ENCODE data around the gene RDH16. TPM values are rescaled to one million over a fixed set of nuclear protein-coding genes. Genes with fewer than 3 reads are reported as not detected.
"Not testable (repeated sequence)": the region's sequence is repeated elsewhere in the genome, so short reads cannot be mapped to it uniquely, and the experiment has no call there.

RDH16 gene
- total RNA-seq, 2 experiments from 2014 or later = 0.31 to 0.35 TPM

GRCh38 chr12:56940942-56941298 lies 16.5 kb downstream of the RDH16 start:
- H3K9me3 Mint-ChIP-seq; H3K4me1 Mint-ChIP-seq; H3K27ac Mint-ChIP-seq; H3K36me3 Mint-ChIP-seq (ENCODE audit: low read depth); DNase-seq; CTCF ChIA-PET; POLR2A ChIA-PET; H3K4me3 Mint-ChIP-seq: not testable (repeated sequence)
- H3K27me3 Mint-ChIP-seq = peaks cover 28% of the 10 kb centered on the region

GRCh38 chr12:56935752-56936151 lies 21.7 kb downstream of the RDH16 start:
- ChIA-PET CTCF (no interaction called here), POLR2A (no interaction called here)
- Mint-ChIP-seq H3K36me3 (ENCODE audit: low read depth) (no peaks in the 10 kb centered on the region), H3K4me3 (no peak overlapping the region), H3K9me3 (no peaks in the 10 kb centered on the region), H3K27me3 (no peaks in the 10 kb centered on the region), H3K27ac (no peak overlapping the region), H3K4me1 (peaks cover 7% of the 10 kb centered on the region)
- no peak for DNase-seq

GRCh38 chr12:56935157-56935556 lies 22.3 kb downstream of the RDH16 start:
- ChIA-PET POLR2A (no interaction called here), CTCF (no interaction called here)
- no peaks in the 10 kb centered on the region for H3K36me3 Mint-ChIP-seq (ENCODE audit: low read depth)
- H3K9me3 Mint-ChIP-seq = no peaks in the 10 kb centered on the region
- no peak overlapping the region for H3K4me3 Mint-ChIP-seq
- H3K4me1 Mint-ChIP-seq = peaks cover 7% of the 10 kb centered on the region
- H3K27ac Mint-ChIP-seq = no peak overlapping the region
- DNase-seq = no peak
- no peaks in the 10 kb centered on the region for H3K27me3 Mint-ChIP-seq

- Mint-ChIP-seq H3K27me3 (no peaks in the 10 kb centered on the region), H3K4me3 (no peak within 1 kb of the TSS), H3K4me1 (peaks cover 7% of the 10 kb centered on the region), H3K27ac (no peak within 1 kb of the TSS), H3K36me3 (ENCODE audit: low read depth) (no peaks in the 10 kb centered on the region), H3K9me3 (no peaks in the 10 kb centered on the region)
- ChIA-PET POLR2A (no interaction called here), CTCF (no interaction called here)
- no peak for DNase-seq
Observed at GRCh38 chr12:56933826-56934625, 23.4 kb downstream of the RDH16 start, which contains the start of gene SDR9C7. Gene SDR9C7 (minus strand): TSS chr12:56934408. CDS start chr12:56934261, 147 bp downstream.

- Mint-ChIP-seq H3K9me3 (no peaks in the 10 kb centered on the region), H3K4me3 (no peak overlapping the region), H3K27me3 (no peaks in the 10 kb centered on the region), H3K27ac (no peak overlapping the region), H3K4me1 (peaks cover 10% of the 10 kb centered on the region), H3K36me3 (ENCODE audit: low read depth) (no peaks in the 10 kb centered on the region)
- no peak for DNase-seq
- POLR2A ChIA-PET = no interaction called here
- CTCF ChIA-PET = no interaction called here
Observed at GRCh38 chr12:56932867-56933266, 24.5 kb downstream of the RDH16 start.

GRCh38 chr12:56932146-56932545 lies 25.3 kb downstream of the RDH16 start:
- CTCF ChIA-PET = no interaction called here
- Mint-ChIP-seq H3K4me3 (no peak overlapping the region), H3K9me3 (no peaks in the 10 kb centered on the region), H3K4me1 (peaks cover 10% of the 10 kb centered on the region), H3K36me3 (ENCODE audit: low read depth) (no peaks in the 10 kb centered on the region), H3K27ac (no peak overlapping the region), H3K27me3 (no peaks in the 10 kb centered on the region)
- POLR2A ChIA-PET = no interaction called here
- no peak for DNase-seq

GRCh38 chr12:56931474-56931978 lies 25.9 kb downstream of the RDH16 start:
- DNase-seq = peak; percentile 14
- Mint-ChIP-seq H3K4me3 (no peak overlapping the region), H3K27ac (no peak overlapping the region), H3K36me3 (ENCODE audit: low read depth) (no peaks in the 10 kb centered on the region), H3K4me1 (peaks cover 10% of the 10 kb centered on the region), H3K27me3 (no peaks in the 10 kb centered on the region), H3K9me3 (no peaks in the 10 kb centered on the region)
- CTCF ChIA-PET = interaction anchor here (1.3 kb wide), 1 partner anchor 14 kb away, joined by 3 read pairs; no protein-coding TSS in a partner anchor
- POLR2A ChIA-PET = no interaction called here

- no peaks in the 10 kb centered on the region for H3K9me3 Mint-ChIP-seq
- POLR2A ChIA-PET = no interaction called here
- peaks cover 10% of the 10 kb centered on the region for H3K4me1 Mint-ChIP-seq
- no peak overlapping the region for H3K27ac Mint-ChIP-seq
- CTCF ChIA-PET = no interaction called here
- no peak for DNase-seq
- H3K4me3 Mint-ChIP-seq = no peak overlapping the region
- no peaks in the 10 kb centered on the region for H3K36me3 Mint-ChIP-seq (ENCODE audit: low read depth)
- no peaks in the 10 kb centered on the region for H3K27me3 Mint-ChIP-seq
Observed at GRCh38 chr12:56930241-56930640, 27.2 kb downstream of the RDH16 start.

- CTCF ChIA-PET = no interaction called here
- H3K27me3 Mint-ChIP-seq = no peaks in the 10 kb centered on the region
- no peaks in the 10 kb centered on the region for H3K9me3 Mint-ChIP-seq
- H3K27ac Mint-ChIP-seq = no peak overlapping the region
- H3K4me3 Mint-ChIP-seq = no peak overlapping the region
- H3K4me1 Mint-ChIP-seq = peaks cover 7% of the 10 kb centered on the region
- DNase-seq = no peak
- POLR2A ChIA-PET = no interaction called here
- no peaks in the 10 kb centered on the region for H3K36me3 Mint-ChIP-seq (ENCODE audit: low read depth)
Observed at GRCh38 chr12:56929780-56930179, 27.6 kb downstream of the RDH16 start.

GRCh38 chr12:56928262-56928661 lies 29.1 kb downstream of the RDH16 start:
- Mint-ChIP-seq H3K4me3 (no peak overlapping the region), H3K4me1 (peaks cover 7% of the 10 kb centered on the region), H3K27ac (no peak overlapping the region), H3K27me3 (no peaks in the 10 kb centered on the region), H3K36me3 (ENCODE audit: low read depth) (no peaks in the 10 kb centered on the region), H3K9me3 (no peaks in the 10 kb centered on the region)
- DNase-seq = no peak
- ChIA-PET CTCF (interaction anchor here (0.8 kb wide), 1 partner anchor 70 kb away, joined by 3 read pairs; no protein-coding TSS in a partner anchor), POLR2A (interaction anchor here (0.6 kb wide), 1 partner anchor 902 kb away, joined by 3 read pairs; no protein-coding TSS in a partner anchor)

GRCh38 chr12:56927281-56927680 lies 30.1 kb downstream of the RDH16 start:
- Mint-ChIP-seq H3K27me3 (no peaks in the 10 kb centered on the region), H3K27ac (no peak overlapping the region), H3K4me1 (peaks cover 7% of the 10 kb centered on the region), H3K9me3 (no peaks in the 10 kb centered on the region), H3K4me3 (no peak overlapping the region), H3K36me3 (ENCODE audit: low read depth) (no peaks in the 10 kb centered on the region)
- no peak for DNase-seq
- POLR2A ChIA-PET = no interaction called here
- CTCF ChIA-PET = interaction anchor here (2.0 kb wide), 1 partner anchor 11 kb away, joined by 8 read pairs; no protein-coding TSS in a partner anchor

GRCh38 chr12:56922031-56922430 lies 35.4 kb downstream of the RDH16 start:
- Mint-ChIP-seq H3K27me3 (peaks cover 2% of the 10 kb centered on the region), H3K9me3 (no peaks in the 10 kb centered on the region), H3K4me1 (no peaks in the 10 kb centered on the region), H3K4me3 (no peak overlapping the region), H3K36me3 (ENCODE audit: low read depth) (no peaks in the 10 kb centered on the region), H3K27ac (no peak overlapping the region)
- ChIA-PET POLR2A (no interaction called here), CTCF (no interaction called here)
- DNase-seq = no peak

GRCh38 chr12:56921346-56921745 lies 36.1 kb downstream of the RDH16 start:
- Mint-ChIP-seq H3K4me3 (no peak overlapping the region), H3K36me3 (ENCODE audit: low read depth) (no peaks in the 10 kb centered on the region), H3K4me1 (no peaks in the 10 kb centered on the region), H3K27me3 (peaks cover 5% of the 10 kb centered on the region), H3K9me3 (no peaks in the 10 kb centered on the region), H3K27ac (no peak overlapping the region)
- no peak for DNase-seq
- ChIA-PET POLR2A (no interaction called here), CTCF (interaction anchor here (0.6 kb wide), 1 partner anchor 144 kb away, joined by 3 read pairs; no protein-coding TSS in a partner anchor)

GRCh38 chr12:56918139-56918538 lies 39.3 kb downstream of the RDH16 start:
- H3K27ac Mint-ChIP-seq; CTCF ChIA-PET; DNase-seq; H3K36me3 Mint-ChIP-seq (ENCODE audit: low read depth); H3K4me1 Mint-ChIP-seq; H3K9me3 Mint-ChIP-seq; H3K4me3 Mint-ChIP-seq; POLR2A ChIA-PET; H3K27me3 Mint-ChIP-seq: not testable (repeated sequence)
